GM23338 (cell line): ENCODE data around the gene MINAR1. TPM values are rescaled to one million over a fixed set of nuclear protein-coding genes. Genes with fewer than 3 reads are reported as not detected.
A peak's percentile ranks its signal among the peaks of the same experiment; 100 is the strongest.

Experiments
- ATAC-seq: fragments of 200-7000 bp; cut with Tn5 transposase; 3 replicates; pipeline ENCODE4 v1.9.1; 2020
- DNase-seq: peaks from one replicate; pipeline ENCODE4 v3.0.0-alpha.2; 2015; ENCODE audit warnings: low spot score
- H2AFZ ChIP-seq: fragments of 200-600 bp; sonication (generic); 2 replicates; pipeline ENCODE4 v1.8.0; 2016; ENCODE audit warnings: antibody characterized with exemption, mild to moderate bottlenecking, moderate library complexity
- H3F3A ChIP-seq: fragments of 200-600 bp; sonication (generic); replicated peaks from 2 replicates; pipeline ENCODE4 v1.8.0; 2017; ENCODE audit warnings: antibody characterized with exemption, mixed run types, low read depth
- H3K27ac ChIP-seq: fragments of 200-600 bp; sonication (generic); 2 replicates; pipeline ENCODE4 v1.6.1; 2016; ENCODE audit warnings: low read depth
- H3K27me3 ChIP-seq: fragments of 200-600 bp; sonication (generic); 2 replicates; pipeline ENCODE4 v1.8.0; 2016; ENCODE audit warnings: mild to moderate bottlenecking, mixed run types, moderate library complexity; ENCODE audit not compliant: insufficient read depth
- H3K36me3 ChIP-seq: fragments of 200-600 bp; sonication (generic); 2 replicates; pipeline ENCODE4 v1.8.0; 2016; ENCODE audit warnings: mild to moderate bottlenecking; ENCODE audit not compliant: insufficient read depth
- H3K4me1 ChIP-seq: fragments of 200-600 bp; sonication (generic); 2 replicates; pipeline ENCODE4 v1.8.0; 2016; ENCODE audit warnings: mild to moderate bottlenecking, moderate library complexity; ENCODE audit not compliant: insufficient read depth
- H3K4me2 ChIP-seq: fragments of 200-600 bp; sonication (generic); 2 replicates; pipeline ENCODE4 v1.7.1; 2017; ENCODE audit warnings: mixed run types
- H3K4me3 ChIP-seq: fragments of 200-600 bp; sonication (generic); 2 replicates; pipeline ENCODE4 v1.6.1; 2016; ENCODE audit warnings: mixed run types
- H3K79me2 ChIP-seq: fragments of 200-600 bp; sonication (generic); replicated peaks from 2 replicates; pipeline ENCODE4 v1.8.0; 2017; ENCODE audit warnings: mild to moderate bottlenecking; ENCODE audit not compliant: insufficient read depth
- H3K9me2 ChIP-seq: fragments of 200-600 bp; sonication (generic); 2 replicates; pipeline ENCODE4 v1.8.0; 2017; ENCODE audit not compliant: insufficient read depth
- H4K20me1 ChIP-seq: fragments of 200-600 bp; sonication (generic); replicated peaks from 2 replicates; pipeline ENCODE4 v1.8.0; 2017; ENCODE audit warnings: mild to moderate bottlenecking; ENCODE audit not compliant: insufficient read depth
- H3K27ac Mint-ChIP-seq: 2 replicates; pipeline ENCODE4 v1.8.0; 2020; ENCODE audit warnings: inconsistent platforms, mild to moderate bottlenecking, moderate library complexity, mixed read lengths
- H3K27me3 Mint-ChIP-seq: 3 replicates; pipeline ENCODE4 v1.8.0; 2022; ENCODE audit warnings: low read depth, mild to moderate bottlenecking, moderate library complexity, mixed read lengths, inconsistent platforms; ENCODE audit not compliant: insufficient read depth, poor library complexity
- H3K36me3 Mint-ChIP-seq: 3 replicates; pipeline ENCODE4 v1.8.0; 2021; ENCODE audit warnings: low read depth, mild to moderate bottlenecking, inconsistent platforms, moderate library complexity, mixed read lengths
- H3K4me1 Mint-ChIP-seq: 3 replicates; pipeline ENCODE4 v1.8.0; 2020; ENCODE audit warnings: mild to moderate bottlenecking, inconsistent platforms, mixed read lengths
- H3K4me3 Mint-ChIP-seq: 3 replicates; pipeline ENCODE4 v1.8.0; 2021; ENCODE audit warnings: moderate library complexity, mild to moderate bottlenecking, inconsistent platforms, mixed read lengths
- H3K9me3 Mint-ChIP-seq: 3 replicates; pipeline ENCODE4 v1.8.0; 2020; ENCODE audit warnings: moderate library complexity, mild to moderate bottlenecking, inconsistent platforms, mixed read lengths
- CREB1 ChIP-seq: fragments of 250-450 bp; sonication (Bioruptor Pico); IDR thresholded peaks from 2 replicates; pipeline ENCODE4 v1.5.0; 2020; ENCODE audit warnings: low read depth, mild to moderate bottlenecking, moderate library complexity
- EZH2 ChIP-seq: fragments of 200-600 bp; sonication (generic); IDR thresholded peaks from one replicate; pipeline ENCODE4 v1.8.0; 2017; ENCODE audit warnings: antibody characterized with exemption, mild to moderate bottlenecking, low read depth; ENCODE audit not compliant: unreplicated experiment
- EZH2phosphoT487 ChIP-seq: fragments of 200-600 bp; sonication (generic); IDR thresholded peaks from one replicate; pipeline ENCODE4 v1.8.1; 2018; ENCODE audit warnings: antibody characterized with exemption; ENCODE audit not compliant: unreplicated experiment
- JUNB ChIP-seq: IDR thresholded peaks from one replicate; pipeline ENCODE4 v1.6.1; 2016; ENCODE audit warnings: antibody characterized with exemption; ENCODE audit not compliant: unreplicated experiment
- POLR2AphosphoS5 ChIP-seq: IDR thresholded peaks from 2 replicates; pipeline ENCODE4 v1.6.1; 2016; ENCODE audit warnings: antibody characterized with exemption, low read depth
- ZNF114 ChIP-seq: fragments of 250-450 bp; sonication (Bioruptor Pico); IDR thresholded peaks from 2 replicates; pipeline ENCODE4 v1.5.0; 2020; ENCODE audit warnings: mild to moderate bottlenecking, moderate library complexity
- polyA plus RNA-seq: library from polyadenylated mRNA; unstranded; fragments of >200 nt; fragmentation: Nextera tagmentation; extraction: Ambion mirVana; gene quantifications from 2 replicates; pipeline ENCODE4 v1.2.1, GENCODE V29; 2016
- total RNA-seq: library from RNA; depleted of rRNA; stranded (reverse); fragments of >200 nt; shearing (Covaris generic); gene quantifications from 2 replicates; pipeline ENCODE4 v1.2.3, GENCODE V29; 2014
- TF ChIP-seq, protein P1 (sequence below): IDR thresholded peaks from one replicate; pipeline ENCODE4 v1.6.1; 2018; ENCODE audit warnings: antibody characterized with exemption; ENCODE audit not compliant: unreplicated experiment
- TF ChIP-seq, protein P2 (sequence below): fragments of 250-450 bp; sonication (Bioruptor Pico); IDR thresholded peaks from 2 replicates; pipeline ENCODE4 v1.5.0; 2020; ENCODE audit warnings: mild to moderate bottlenecking, moderate library complexity

The MINAR1 gene
- total and polyA plus RNA-seq, 2 experiments from 2014 or later = 0.32 to 1.4 TPM

DNA sequence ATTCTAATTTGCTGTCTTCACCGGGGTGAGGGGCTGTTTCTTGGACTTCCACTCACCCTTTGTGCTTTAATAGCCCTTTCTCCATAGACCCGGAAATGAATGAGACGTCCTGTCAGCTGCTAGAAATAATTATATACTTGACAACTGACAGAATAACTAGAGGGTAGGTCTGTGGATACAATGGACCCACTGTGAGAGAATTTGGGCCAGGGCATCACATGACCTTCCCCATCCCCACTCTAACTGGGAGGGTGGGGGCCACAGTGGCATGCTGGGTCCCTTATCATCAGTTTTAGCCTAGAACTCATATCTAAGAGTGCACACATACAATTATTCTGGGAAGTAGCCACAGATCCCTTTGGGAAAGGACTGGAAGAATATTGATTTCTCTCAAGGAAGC lies 25.9 kb upstream of the MINAR1 start:
- peaks cover 25% of the 10 kb centered on the region for H3K4me1 ChIP-seq
- 0 out of 2 replicates have a peak, but pooled peaks cover 5% of the 10 kb centered on the region for H3K9me2 ChIP-seq
- no peaks in the 10 kb centered on the region for H3F3A ChIP-seq
- no peak overlapping the region for H3K4me2 ChIP-seq
- no peaks in the 10 kb centered on the region for H3K36me3 ChIP-seq
- Mint-ChIP-seq H3K4me1 (peaks cover 26% of the 10 kb centered on the region), H3K9me3 (no peaks in the 10 kb centered on the region), H3K27me3 (no peaks in the 10 kb centered on the region), H3K27ac (no peak overlapping the region), H3K36me3 (no peaks in the 10 kb centered on the region), H3K4me3 (no peak overlapping the region)
- H3K27me3 ChIP-seq = no peaks in the 10 kb centered on the region
- TF ChIP-seq ZNF114 (CRISPR knock-in tag) (no peak), JUNB (no peak), EZH2 (no peak)
- TF ChIP-seq, protein P1, sequence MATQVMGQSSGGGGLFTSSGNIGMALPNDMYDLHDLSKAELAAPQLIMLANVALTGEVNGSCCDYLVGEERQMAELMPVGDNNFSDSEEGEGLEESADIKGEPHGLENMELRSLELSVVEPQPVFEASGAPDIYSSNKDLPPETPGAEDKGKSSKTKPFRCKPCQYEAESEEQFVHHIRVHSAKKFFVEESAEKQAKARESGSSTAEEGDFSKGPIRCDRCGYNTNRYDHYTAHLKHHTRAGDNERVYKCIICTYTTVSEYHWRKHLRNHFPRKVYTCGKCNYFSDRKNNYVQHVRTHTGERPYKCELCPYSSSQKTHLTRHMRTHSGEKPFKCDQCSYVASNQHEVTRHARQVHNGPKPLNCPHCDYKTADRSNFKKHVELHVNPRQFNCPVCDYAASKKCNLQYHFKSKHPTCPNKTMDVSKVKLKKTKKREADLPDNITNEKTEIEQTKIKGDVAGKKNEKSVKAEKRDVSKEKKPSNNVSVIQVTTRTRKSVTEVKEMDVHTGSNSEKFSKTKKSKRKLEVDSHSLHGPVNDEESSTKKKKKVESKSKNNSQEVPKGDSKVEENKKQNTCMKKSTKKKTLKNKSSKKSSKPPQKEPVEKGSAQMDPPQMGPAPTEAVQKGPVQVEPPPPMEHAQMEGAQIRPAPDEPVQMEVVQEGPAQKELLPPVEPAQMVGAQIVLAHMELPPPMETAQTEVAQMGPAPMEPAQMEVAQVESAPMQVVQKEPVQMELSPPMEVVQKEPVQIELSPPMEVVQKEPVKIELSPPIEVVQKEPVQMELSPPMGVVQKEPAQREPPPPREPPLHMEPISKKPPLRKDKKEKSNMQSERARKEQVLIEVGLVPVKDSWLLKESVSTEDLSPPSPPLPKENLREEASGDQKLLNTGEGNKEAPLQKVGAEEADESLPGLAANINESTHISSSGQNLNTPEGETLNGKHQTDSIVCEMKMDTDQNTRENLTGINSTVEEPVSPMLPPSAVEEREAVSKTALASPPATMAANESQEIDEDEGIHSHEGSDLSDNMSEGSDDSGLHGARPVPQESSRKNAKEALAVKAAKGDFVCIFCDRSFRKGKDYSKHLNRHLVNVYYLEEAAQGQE = no peak
- no peaks in the 10 kb centered on the region for H4K20me1 ChIP-seq
- H3K79me2 ChIP-seq = no peaks in the 10 kb centered on the region
- no peak for DNase-seq
- H2AFZ ChIP-seq = no peak overlapping the region
- no peak for ATAC-seq
- H3K4me3 ChIP-seq = no peak overlapping the region
- no peak overlapping the region for H3K27ac ChIP-seq

DNA sequence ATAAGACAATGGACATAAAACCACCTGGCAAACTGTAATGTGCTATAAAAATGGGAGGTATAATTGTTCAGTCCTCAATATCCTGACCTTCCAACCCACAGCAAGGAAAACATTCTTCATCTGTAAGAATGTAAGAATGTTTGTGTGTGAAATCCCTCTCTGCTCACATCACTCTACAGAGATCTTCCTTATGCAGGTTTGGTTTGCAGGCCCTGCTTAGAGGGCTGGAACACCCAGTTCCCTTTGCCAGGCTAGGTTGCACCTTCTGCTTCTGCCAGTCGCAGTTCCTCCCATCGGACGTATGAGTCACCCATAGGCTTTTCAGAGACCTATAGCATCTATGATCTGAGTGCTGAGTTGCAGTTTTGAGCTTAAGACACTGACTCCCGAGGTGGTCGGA lies 24.1 kb upstream of the MINAR1 start:
- no peaks in the 10 kb centered on the region for H3K27me3 ChIP-seq
- no peaks in the 10 kb centered on the region for H3K36me3 Mint-ChIP-seq
- TF ChIP-seq POLR2AphosphoS5 = no peak
- TF ChIP-seq EZH2 = no peak
- TF ChIP-seq, protein P1 = no peak
- no peak for TF ChIP-seq ZNF114 (CRISPR knock-in tag)
- TF ChIP-seq JUNB = no peak
- TF ChIP-seq CREB1 (CRISPR knock-in tag) = no peak
- TF ChIP-seq, protein P2, sequence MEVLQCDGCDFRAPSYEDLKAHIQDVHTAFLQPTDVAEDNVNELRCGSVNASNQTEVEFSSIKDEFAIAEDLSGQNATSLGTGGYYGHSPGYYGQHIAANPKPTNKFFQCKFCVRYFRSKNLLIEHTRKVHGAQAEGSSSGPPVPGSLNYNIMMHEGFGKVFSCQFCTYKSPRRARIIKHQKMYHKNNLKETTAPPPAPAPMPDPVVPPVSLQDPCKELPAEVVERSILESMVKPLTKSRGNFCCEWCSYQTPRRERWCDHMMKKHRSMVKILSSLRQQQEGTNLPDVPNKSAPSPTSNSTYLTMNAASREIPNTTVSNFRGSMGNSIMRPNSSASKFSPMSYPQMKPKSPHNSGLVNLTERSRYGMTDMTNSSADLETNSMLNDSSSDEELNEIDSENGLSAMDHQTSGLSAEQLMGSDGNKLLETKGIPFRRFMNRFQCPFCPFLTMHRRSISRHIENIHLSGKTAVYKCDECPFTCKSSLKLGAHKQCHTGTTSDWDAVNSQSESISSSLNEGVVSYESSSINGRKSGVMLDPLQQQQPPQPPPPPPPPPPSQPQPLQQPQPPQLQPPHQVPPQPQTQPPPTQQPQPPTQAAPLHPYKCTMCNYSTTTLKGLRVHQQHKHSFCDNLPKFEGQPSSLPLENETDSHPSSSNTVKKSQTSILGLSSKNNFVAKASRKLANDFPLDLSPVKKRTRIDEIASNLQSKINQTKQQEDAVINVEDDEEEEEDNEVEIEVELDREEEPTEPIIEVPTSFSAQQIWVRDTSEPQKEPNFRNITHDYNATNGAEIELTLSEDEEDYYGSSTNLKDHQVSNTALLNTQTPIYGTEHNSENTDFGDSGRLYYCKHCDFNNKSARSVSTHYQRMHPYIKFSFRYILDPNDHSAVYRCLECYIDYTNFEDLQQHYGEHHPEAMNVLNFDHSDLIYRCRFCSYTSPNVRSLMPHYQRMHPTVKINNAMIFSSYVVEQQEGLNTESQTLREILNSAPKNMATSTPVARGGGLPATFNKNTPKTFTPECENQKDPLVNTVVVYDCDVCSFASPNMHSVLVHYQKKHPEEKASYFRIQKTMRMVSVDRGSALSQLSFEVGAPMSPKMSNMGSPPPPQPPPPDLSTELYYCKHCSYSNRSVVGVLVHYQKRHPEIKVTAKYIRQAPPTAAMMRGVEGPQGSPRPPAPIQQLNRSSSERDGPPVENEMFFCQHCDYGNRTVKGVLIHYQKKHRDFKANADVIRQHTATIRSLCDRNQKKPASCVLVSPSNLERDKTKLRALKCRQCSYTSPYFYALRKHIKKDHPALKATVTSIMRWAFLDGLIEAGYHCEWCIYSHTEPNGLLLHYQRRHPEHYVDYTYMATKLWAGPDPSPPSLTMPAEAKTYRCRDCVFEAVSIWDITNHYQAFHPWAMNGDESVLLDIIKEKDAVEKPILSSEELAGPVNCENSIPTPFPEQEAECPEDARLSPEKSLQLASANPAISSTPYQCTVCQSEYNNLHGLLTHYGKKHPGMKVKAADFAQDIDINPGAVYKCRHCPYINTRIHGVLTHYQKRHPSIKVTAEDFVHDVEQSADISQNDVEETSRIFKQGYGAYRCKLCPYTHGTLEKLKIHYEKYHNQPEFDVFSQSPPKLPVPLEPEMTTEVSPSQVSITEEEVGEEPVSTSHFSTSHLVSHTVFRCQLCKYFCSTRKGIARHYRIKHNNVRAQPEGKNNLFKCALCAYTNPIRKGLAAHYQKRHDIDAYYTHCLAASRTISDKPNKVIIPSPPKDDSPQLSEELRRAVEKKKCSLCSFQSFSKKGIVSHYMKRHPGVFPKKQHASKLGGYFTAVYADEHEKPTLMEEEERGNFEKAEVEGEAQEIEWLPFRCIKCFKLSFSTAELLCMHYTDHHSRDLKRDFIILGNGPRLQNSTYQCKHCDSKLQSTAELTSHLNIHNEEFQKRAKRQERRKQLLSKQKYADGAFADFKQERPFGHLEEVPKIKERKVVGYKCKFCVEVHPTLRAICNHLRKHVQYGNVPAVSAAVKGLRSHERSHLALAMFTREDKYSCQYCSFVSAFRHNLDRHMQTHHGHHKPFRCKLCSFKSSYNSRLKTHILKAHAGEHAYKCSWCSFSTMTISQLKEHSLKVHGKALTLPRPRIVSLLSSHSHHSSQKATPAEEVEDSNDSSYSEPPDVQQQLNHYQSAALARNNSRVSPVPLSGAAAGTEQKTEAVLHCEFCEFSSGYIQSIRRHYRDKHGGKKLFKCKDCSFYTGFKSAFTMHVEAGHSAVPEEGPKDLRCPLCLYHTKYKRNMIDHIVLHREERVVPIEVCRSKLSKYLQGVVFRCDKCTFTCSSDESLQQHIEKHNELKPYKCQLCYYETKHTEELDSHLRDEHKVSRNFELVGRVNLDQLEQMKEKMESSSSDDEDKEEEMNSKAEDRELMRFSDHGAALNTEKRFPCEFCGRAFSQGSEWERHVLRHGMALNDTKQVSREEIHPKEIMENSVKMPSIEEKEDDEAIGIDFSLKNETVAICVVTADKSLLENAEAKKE (CRISPR knock-in tag) = no peak
- TF ChIP-seq EZH2phosphoT487 = no peak

More for the DNA sequence above, 24.1 kb upstream of the MINAR1 start:
- DNase-seq = no peak
- no peak for ATAC-seq
- Mint-ChIP-seq H3K27me3 (peaks cover 3% of the 10 kb centered on the region), H3K9me3 (no peaks in the 10 kb centered on the region), H3K4me1 (peaks cover 28% of the 10 kb centered on the region), H3K4me3 (no peak overlapping the region), H3K27ac (no peak overlapping the region)
- Histone ChIP-seq H2AFZ (peak overlapping the region; percentile 47; the same call in 1 of the 2 replicates), H3K79me2 (no peaks in the 10 kb centered on the region), H3K9me2 (0 out of 2 replicates have a peak, but pooled peaks cover 5% of the 10 kb centered on the region), H3K4me3 (no peak overlapping the region), H3K27ac (no peak overlapping the region), H4K20me1 (no peaks in the 10 kb centered on the region), H3K4me1 (peaks cover 26% of the 10 kb centered on the region), H3F3A (no peaks in the 10 kb centered on the region), H3K4me2 (peak overlapping the region; percentile 59), H3K36me3 (no peaks in the 10 kb centered on the region)
